ENCODE measurements around the gene SREBF2. TPM values are rescaled to one million over a fixed set of nuclear protein-coding genes. Genes with fewer than 3 reads are reported as not detected.

SREBF2 gene
- total and polyA plus RNA-seq, 10 of the 15 experiments (the other 5 are each of a cell fraction or from before 2014, with no cell fraction given) = 2.4 to 177 (median 78.8) TPM

- Histone ChIP-seq H3K4me2 (ENCODE audit: control insufficient read depth, insufficient read depth) (no peak overlapping the region), H3K9me3 (replicated peaks; ENCODE audit: control insufficient read depth, insufficient read depth, low read length) (no peaks in the 10 kb centered on the region), H3K27me3 (replicated peaks in 1 of 2; ENCODE audit: control insufficient read depth in 2 of 2, insufficient read depth in 2 of 2, low read length in 1 of 2) (peaks cover 6 to 12% of the 10 kb centered on the region in 2 experiments; a peak in 3 of 4 replicates), H2AFZ (ENCODE audit: control insufficient read depth, low read depth, low read length) (no peak overlapping the region), H3K4me1 (ENCODE audit: control insufficient read depth, insufficient read depth, low read length) (peaks cover 27% of the 10 kb centered on the region), H3K9ac (ENCODE audit: control insufficient read depth, insufficient read depth, low read length) (no peak overlapping the region), H3K36me3 (ENCODE audit: control insufficient read depth in 2 of 2, insufficient read depth in 2 of 2, low read length in 1 of 2) (no peaks in the 10 kb centered on the region; a peak in 1 of 4 replicates), H3K79me2 (ENCODE audit: control insufficient read depth, insufficient read depth, low read length) (no peaks in the 10 kb centered on the region), H3K27ac (ENCODE audit: control insufficient read depth, insufficient read depth) (no peak overlapping the region), H4K20me1 (ENCODE audit: control insufficient read depth, insufficient read depth) (peaks cover 6% of the 10 kb centered on the region; the same call in 1 of the 2 replicates), H3K4me3 (no peak overlapping the region)
- WGBS (ENCODE audit: insufficient coverage, insufficient replicate concordance, low lambda C conversion rate, missing lambda C conversion rate) = 65% methylated on average over 9 of the region's 9 CpGs
- POLR2A ChIA-PET = interaction anchor here (0.6 to 2.3 kb wide), 8 partner anchors 11 to 347 kb away, joined by 3 to 10 read pairs (median 4); partner anchors contain the start of genes CCDC134 and CENPM
- ATAC-seq = no peak
- in situ Hi-C loops (cut with MboI) (no loop called here), intact Hi-C loops (cut with micrococcal nuclease; ENCODE audit: unreplicated experiment) (no loop called here)
- no peak for DNase-seq (ENCODE audit: low read depth, low spot score)
- SMC1A ChIA-PET (ENCODE audit: uncharacterized antibody, unreplicated experiment) = interaction anchor here (0.9 to 1.9 kb wide), 8 partner anchors 13 to 215 kb away, joined by 3 to 7 read pairs (median 4); no protein-coding TSS in a partner anchor
- RAD21 ChIA-PET (ENCODE audit: unreplicated experiment) = interaction anchor here (1.0 to 5.8 kb wide), 6 partner anchors 12 to 215 kb away, joined by 3 to 40 read pairs (median 3); no protein-coding TSS in a partner anchor
- FAIRE-seq = no peak
- BruUV-seq (replicated peaks) = no TSS peak
- TF ChIP-seq MEF2B (IDR thresholded peaks at IDR 0.05; ENCODE audit: partially characterized antibody, poor library complexity, severe bottlenecking) = no peak
- TF ChIP-seq MEF2A (IDR thresholded peaks at IDR 0.05; ENCODE audit: insufficient read depth, low read depth, low read length) = no peak
- no peak for TF ChIP-seq NFXL1 (IDR thresholded peaks at IDR 0.05; ENCODE audit: borderline replicate concordance)
- TF ChIP-seq ZNF592 (IDR thresholded peaks at IDR 0.05) = no peak
- TF ChIP-seq RBBP5 (conservative IDR thresholded peaks at IDR 0.05) = no peak
- no peak for TF ChIP-seq SUZ12 (IDR thresholded peaks at IDR 0.05; ENCODE audit: unreplicated experiment)
- no peak for TF ChIP-seq SREBF1 (IDR thresholded peaks at IDR 0.05; ENCODE audit: low read length)
- no peak for TF ChIP-seq SIX5 (IDR thresholded peaks at IDR 0.05; ENCODE audit: low read depth, low read length, severe bottlenecking)
- TF ChIP-seq NFIC (IDR thresholded peaks at IDR 0.05; ENCODE audit: low read depth, low read length) = no peak
- TF ChIP-seq ZNF207 (IDR thresholded peaks at IDR 0.05; ENCODE audit: borderline replicate concordance) = no peak
- TF ChIP-seq TCF3 (IDR thresholded peaks at IDR 0.05; ENCODE audit: borderline replicate concordance, insufficient read depth, low read depth, low read length) = no peak
- no peak for TF ChIP-seq E2F8 (IDR thresholded peaks at IDR 0.05; ENCODE audit: low read depth, partially characterized antibody)
- no peak for TF ChIP-seq TAF1 (IDR thresholded peaks at IDR 0.05; ENCODE audit: borderline replicate concordance, low read depth, low read length)
- TF ChIP-seq PKNOX1 (IDR thresholded peaks at IDR 0.05) = no peak
- no peak for TF ChIP-seq ZZZ3 (IDR thresholded peaks at IDR 0.05; ENCODE audit: control insufficient read depth, insufficient read length, low read depth)
- CTCF ChIA-PET = interaction anchor here (0.6 to 2.9 kb wide), 9 partner anchors 13 to 245 kb away, joined by 3 to 9 read pairs (median 3); partner anchors contain the start of gene TNFRSF13C
Observed at GRCh38 chr22:41912338-41913039, 79.6 kb downstream of the SREBF2 start.
